ENCODE data around the gene OR8B4.

OR8B4 gene

GRCh38 chr11:124470561-124471227 lies 46.0 kb upstream of the OR8B4 start:
- H2AFZ ChIP-seq (ENCODE audit: low read depth, low read length, severe bottlenecking), result no peak overlapping the region
- H4K20me1 ChIP-seq (ENCODE audit: low read depth, low read length), result no peaks in the 10 kb centered on the region
- H3K4me3 ChIP-seq (ENCODE audit: insufficient read depth, low read length, poor library complexity, severe bottlenecking), result no peak overlapping the region
- H3K9ac ChIP-seq (ENCODE audit: low read length), result no peak overlapping the region
- H3K36me3 ChIP-seq (ENCODE audit: low read length), result no peaks in the 10 kb centered on the region
- H3K27ac ChIP-seq (ENCODE audit: low read depth, low read length), result no peak overlapping the region
- no peaks in the 10 kb centered on the region for H3F3A ChIP-seq (ENCODE audit: insufficient read depth)
- H3K9me2 ChIP-seq (replicated peaks; ENCODE audit: insufficient read depth, low read length), result no peaks in the 10 kb centered on the region
- no peaks in the 10 kb centered on the region for H3K79me2 ChIP-seq (ENCODE audit: insufficient read depth, low read length)
- no peaks in the 10 kb centered on the region for H3K9me3 ChIP-seq (ENCODE audit: insufficient read depth, low read length)
- H3K27me3 ChIP-seq (ENCODE audit: low read length), result no peaks in the 10 kb centered on the region
- TF ChIP-seq EZH2phosphoT487 (conservative IDR thresholded peaks at IDR 0.05; ENCODE audit: low read length) (no peak), CTCF (IDR thresholded peaks at IDR 0.05; ENCODE audit: insufficient read depth, low read length, poor library complexity, severe bottlenecking) (no peak)
- H3K4me2 ChIP-seq (ENCODE audit: low read depth, low read length, poor library complexity, severe bottlenecking), result no peak overlapping the region

DNA sequence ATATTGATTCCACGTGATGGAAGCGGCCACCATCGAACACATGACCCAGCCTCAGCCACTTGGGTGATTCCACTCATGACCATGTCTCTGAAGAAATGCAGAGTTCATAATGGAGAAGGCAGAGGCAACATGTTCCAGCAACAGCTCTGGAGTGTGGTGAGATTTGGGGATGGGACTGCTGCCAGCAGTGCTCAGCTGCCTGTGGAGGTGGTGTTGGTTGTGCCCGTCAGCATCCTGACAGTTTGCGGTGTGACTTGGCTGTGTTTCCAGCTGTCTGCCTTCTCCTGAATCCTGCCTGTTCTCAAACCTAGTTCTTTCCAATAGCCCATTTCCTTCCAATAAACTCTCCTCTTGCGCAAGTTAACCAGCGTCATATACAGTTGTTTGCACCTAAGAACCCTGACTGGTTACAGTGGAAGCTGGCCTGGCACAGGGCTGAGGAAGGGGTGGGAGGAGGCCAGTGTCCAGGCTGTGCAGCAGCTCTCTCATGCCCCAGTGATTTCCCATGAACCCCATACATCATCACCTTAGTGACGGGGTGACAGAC lies 42.8 kb upstream of the OR8B4 start:
- H2AFZ ChIP-seq (ENCODE audit: low read depth, low read length, severe bottlenecking), result no peak overlapping the region
- TF ChIP-seq EZH2phosphoT487 (conservative IDR thresholded peaks at IDR 0.05; ENCODE audit: low read length), result no peak
- no peak for TF ChIP-seq CTCF (IDR thresholded peaks at IDR 0.05; ENCODE audit: insufficient read depth, low read length, poor library complexity, severe bottlenecking)
- no peaks in the 10 kb centered on the region for H3F3A ChIP-seq (ENCODE audit: insufficient read depth)
- H3K27me3 ChIP-seq (ENCODE audit: low read length), result no peaks in the 10 kb centered on the region
- no peaks in the 10 kb centered on the region for H3K79me2 ChIP-seq (ENCODE audit: insufficient read depth, low read length)
- H4K20me1 ChIP-seq (ENCODE audit: low read depth, low read length), result no peaks in the 10 kb centered on the region
- H3K4me3 ChIP-seq (ENCODE audit: insufficient read depth, low read length, poor library complexity, severe bottlenecking), result no peak overlapping the region
- no peaks in the 10 kb centered on the region for H3K9me2 ChIP-seq (replicated peaks; ENCODE audit: insufficient read depth, low read length)
- no peak overlapping the region for H3K27ac ChIP-seq (ENCODE audit: low read depth, low read length)
- no peak overlapping the region for H3K9ac ChIP-seq (ENCODE audit: low read length)
- no peak overlapping the region for H3K4me2 ChIP-seq (ENCODE audit: low read depth, low read length, poor library complexity, severe bottlenecking)
- H3K9me3 ChIP-seq (ENCODE audit: insufficient read depth, low read length), result no peaks in the 10 kb centered on the region
- H3K36me3 ChIP-seq (ENCODE audit: low read length), result no peaks in the 10 kb centered on the region

GRCh38 chr11:124465368-124465767 lies 40.7 kb upstream of the OR8B4 start:
- Histone ChIP-seq H4K20me1 (ENCODE audit: low read depth, low read length) (no peaks in the 10 kb centered on the region), H3K9ac (ENCODE audit: low read length) (no peak overlapping the region), H3K27me3 (ENCODE audit: low read length) (no peaks in the 10 kb centered on the region), H3K9me3 (ENCODE audit: insufficient read depth, low read length) (no peaks in the 10 kb centered on the region), H3K27ac (ENCODE audit: low read depth, low read length) (no peak overlapping the region), H3K79me2 (ENCODE audit: insufficient read depth, low read length) (no peaks in the 10 kb centered on the region), H3K36me3 (ENCODE audit: low read length) (no peaks in the 10 kb centered on the region), H2AFZ (ENCODE audit: low read depth, low read length, severe bottlenecking) (no peak overlapping the region), H3F3A (ENCODE audit: insufficient read depth) (no peaks in the 10 kb centered on the region), H3K4me2 (ENCODE audit: low read depth, low read length, poor library complexity, severe bottlenecking) (no peak overlapping the region), H3K9me2 (replicated peaks; ENCODE audit: insufficient read depth, low read length) (no peaks in the 10 kb centered on the region), H3K4me3 (ENCODE audit: insufficient read depth, low read length, poor library complexity, severe bottlenecking) (no peak overlapping the region)
- no peak for TF ChIP-seq CTCF (IDR thresholded peaks at IDR 0.05; ENCODE audit: insufficient read depth, low read length, poor library complexity, severe bottlenecking)
- no peak for TF ChIP-seq EZH2phosphoT487 (conservative IDR thresholded peaks at IDR 0.05; ENCODE audit: low read length)
